Measurements from ENCODE around the gene NAPSA.

GRCh38 chr19:50324331-50324730 lies 41.1 kb downstream of the NAPSA start:
- TF ChIP-seq CBFB (IDR thresholded peaks at IDR 0.05; ENCODE audit: low read depth) (no peak), CTCF (IDR thresholded peaks at IDR 0.05 in 2 of 3, conservative IDR thresholded peaks at IDR 0.05 in 1 of 3; ENCODE audit: control insufficient read depth in 2 of 3, extremely low read depth in 1 of 3, insufficient read depth in 1 of 3, low read depth in 3 of 3, low read length in 3 of 3) (no peak), HDAC6 (IDR thresholded peaks at IDR 0.05; ENCODE audit: unreplicated experiment) (no peak), ZNF274 (IDR thresholded peaks at IDR 0.05; ENCODE audit: insufficient read depth, insufficient read length) (no peak)

Measured in GM12878 (cell line).